ENCODE results near the gene SSTR3. TPM values are rescaled to one million over a fixed set of nuclear protein-coding genes. Genes with fewer than 3 reads are reported as not detected.
A peak's percentile ranks its signal among the peaks of the same experiment; 100 is the strongest.

Gene SSTR3
- total and polyA plus RNA-seq, 11 donors: 0.07 TPM; not detected in 10

DNA sequence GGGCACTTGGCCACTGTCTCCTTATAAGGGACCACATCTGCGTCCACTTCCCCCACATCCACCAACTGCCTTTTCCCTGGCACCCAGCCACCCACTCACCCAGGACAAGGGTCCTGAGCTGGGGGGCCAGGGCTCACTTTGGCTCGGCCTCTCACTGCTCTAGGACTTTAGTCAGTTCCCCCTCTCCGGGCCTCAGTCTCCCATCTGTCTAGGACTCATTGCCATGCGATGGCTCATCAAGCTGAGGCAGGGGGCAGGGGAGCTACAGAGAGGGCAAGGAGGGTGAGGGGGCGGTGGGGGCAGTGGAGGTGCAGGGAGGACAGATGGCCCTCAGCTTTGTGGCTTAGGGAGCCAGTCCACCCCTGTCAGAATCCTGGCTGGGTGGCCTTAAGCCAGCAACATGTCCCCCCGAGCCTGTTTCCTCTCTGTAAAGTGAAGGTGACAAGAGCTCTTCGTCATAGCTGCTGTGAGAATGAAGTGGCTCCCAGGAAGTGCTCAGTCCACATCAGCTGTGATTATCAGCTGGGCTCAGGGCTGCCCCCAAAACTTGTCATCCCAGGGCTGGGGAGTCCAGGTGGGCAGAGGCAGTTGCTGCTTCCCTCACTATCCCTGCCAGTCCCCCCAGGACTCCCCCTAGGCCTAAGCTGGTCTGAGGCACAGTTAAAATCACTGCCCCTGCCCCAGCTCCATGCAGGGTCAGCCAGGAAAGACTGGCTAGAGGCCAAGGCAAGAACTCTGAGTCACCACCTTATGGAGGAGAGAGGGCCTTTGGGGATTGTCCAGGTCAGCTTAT lies 16.9 kb upstream of the SSTR3 start:
- DNase-seq: no peak
- intact Hi-C loops (cut with DNase I): no loop called here
- peak in 2 of 4 donors; percentile 15 to 45 for ATAC-seq
- H3K4me3 ChIP-seq: peak overlapping the region in 1 of 12 donors; percentile 27
- 56 to 66% (median 63%) methylated on average over 6 to 7 of the region's 7 CpGs for WGBS, 4 donors
- peak overlapping the region in 2 of 12 donors; percentile 41 to 91 for H3K27ac ChIP-seq
- TF ChIP-seq, protein P1, sequence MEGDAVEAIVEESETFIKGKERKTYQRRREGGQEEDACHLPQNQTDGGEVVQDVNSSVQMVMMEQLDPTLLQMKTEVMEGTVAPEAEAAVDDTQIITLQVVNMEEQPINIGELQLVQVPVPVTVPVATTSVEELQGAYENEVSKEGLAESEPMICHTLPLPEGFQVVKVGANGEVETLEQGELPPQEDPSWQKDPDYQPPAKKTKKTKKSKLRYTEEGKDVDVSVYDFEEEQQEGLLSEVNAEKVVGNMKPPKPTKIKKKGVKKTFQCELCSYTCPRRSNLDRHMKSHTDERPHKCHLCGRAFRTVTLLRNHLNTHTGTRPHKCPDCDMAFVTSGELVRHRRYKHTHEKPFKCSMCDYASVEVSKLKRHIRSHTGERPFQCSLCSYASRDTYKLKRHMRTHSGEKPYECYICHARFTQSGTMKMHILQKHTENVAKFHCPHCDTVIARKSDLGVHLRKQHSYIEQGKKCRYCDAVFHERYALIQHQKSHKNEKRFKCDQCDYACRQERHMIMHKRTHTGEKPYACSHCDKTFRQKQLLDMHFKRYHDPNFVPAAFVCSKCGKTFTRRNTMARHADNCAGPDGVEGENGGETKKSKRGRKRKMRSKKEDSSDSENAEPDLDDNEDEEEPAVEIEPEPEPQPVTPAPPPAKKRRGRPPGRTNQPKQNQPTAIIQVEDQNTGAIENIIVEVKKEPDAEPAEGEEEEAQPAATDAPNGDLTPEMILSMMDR (IDR thresholded peaks at IDR 0.05): no peak
- no peak for TF ChIP-seq POLR2A (IDR thresholded peaks at IDR 0.05)
- H3K27me3 ChIP-seq: peaks cover 0 to 43% (median 4%) of the 10 kb centered on the region in 9 donors
- H3K4me1 ChIP-seq: peaks cover 0 to 76% (median 0%) of the 10 kb centered on the region in 12 donors
- no peaks in the 10 kb centered on the region for H3K9me3 ChIP-seq
- peaks cover 0 to 52% (median 0%) of the 10 kb centered on the region in 9 donors for H3K36me3 ChIP-seq

DNA sequence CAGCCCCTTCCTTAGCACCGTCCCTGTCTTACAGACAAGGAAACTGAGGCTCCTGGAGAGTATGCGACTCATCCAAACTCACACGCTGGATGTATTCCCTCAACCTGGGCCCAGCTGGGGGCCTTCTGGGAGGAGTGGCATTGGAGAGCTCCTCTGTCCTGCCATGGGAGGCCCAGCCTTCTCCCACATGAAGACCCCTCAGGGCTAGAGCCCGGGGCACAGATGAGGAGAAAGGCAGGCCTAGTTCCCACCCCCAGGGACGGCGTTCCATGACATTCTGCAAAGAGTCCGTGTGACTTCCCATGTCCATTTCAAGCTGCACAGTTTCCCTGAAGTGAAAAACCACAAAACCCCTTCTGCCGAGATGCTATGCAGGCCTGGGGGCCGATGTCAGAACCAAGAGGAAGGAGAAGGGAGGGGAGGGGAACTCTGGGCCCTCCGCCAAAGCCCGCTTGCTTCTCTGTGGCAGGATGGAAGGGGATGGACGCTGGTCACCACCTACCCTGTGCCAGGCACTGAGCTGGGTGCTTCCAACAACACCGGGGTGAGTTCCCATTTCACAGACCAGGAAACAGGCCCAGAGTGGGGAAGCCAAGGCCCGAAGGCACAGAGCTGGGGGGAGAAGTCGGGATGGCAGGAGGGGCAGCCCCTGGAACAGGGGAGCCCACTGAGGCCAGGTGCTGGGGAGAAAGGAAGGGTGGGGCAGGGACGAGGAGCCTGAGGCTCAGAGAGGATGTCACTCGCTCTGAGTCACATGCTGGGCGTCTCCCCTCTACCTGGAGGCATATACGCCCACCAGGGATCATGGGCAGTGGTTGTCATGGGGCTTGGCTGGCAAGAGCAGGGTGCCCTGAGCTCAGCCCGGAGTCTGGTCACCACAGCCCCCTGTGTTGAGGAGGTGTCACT lies 16.1 kb upstream of the SSTR3 start:
- Histone ChIP-seq H3K4me3 (peak overlapping the region in 1 of 12 donors; percentile 2), H3K36me3 (peaks cover 0 to 44% (median 0%) of the 10 kb centered on the region in 9 donors), H3K4me1 (peaks cover 0 to 78% (median 0%) of the 10 kb centered on the region in 12 donors), H3K27me3 (peaks cover 0 to 36% (median 4%) of the 10 kb centered on the region in 9 donors), H3K27ac (peak overlapping the region in 2 of 12 donors; percentile 13 to 91), H3K9me3 (no peaks in the 10 kb centered on the region)
- peak; percentile 42 to 77 (median 44) for DNase-seq
- no peak for TF ChIP-seq POLR2A (IDR thresholded peaks at IDR 0.05)
- TF ChIP-seq, protein P1 (IDR thresholded peaks at IDR 0.05): no peak
- WGBS, 4 donors: 51 to 68% (median 56%) methylated on average over 19 to 20 of the region's 20 CpGs
- intact Hi-C loops (cut with DNase I): no loop called here
- peak in 3 of 4 donors; percentile 11 to 47 (median 46) for ATAC-seq

- Histone ChIP-seq H3K27ac (no peak overlapping the region), H3K36me3 (peaks cover 0 to 28% (median 0%) of the 10 kb centered on the region in 9 donors), H3K4me3 (no peak overlapping the region), H3K4me1 (peaks cover 0 to 76% (median 0%) of the 10 kb centered on the region in 12 donors), H3K9me3 (peaks cover 0 to 3% (median 0%) of the 10 kb centered on the region in 12 donors), H3K27me3 (peaks cover 0 to 17% (median 0%) of the 10 kb centered on the region in 9 donors)
- WGBS, 4 donors: 80 to 91% (median 84%) methylated on average over 13 to 14 of the region's 14 CpGs
- DNase-seq (no peak), ATAC-seq (no peak)
- TF ChIP-seq POLR2A (IDR thresholded peaks at IDR 0.05): no peak
- intact Hi-C loops (cut with DNase I): no loop called here
Measured at GRCh38 chr22:37226514-37226913, 14.2 kb upstream of the SSTR3 start.

DNA sequence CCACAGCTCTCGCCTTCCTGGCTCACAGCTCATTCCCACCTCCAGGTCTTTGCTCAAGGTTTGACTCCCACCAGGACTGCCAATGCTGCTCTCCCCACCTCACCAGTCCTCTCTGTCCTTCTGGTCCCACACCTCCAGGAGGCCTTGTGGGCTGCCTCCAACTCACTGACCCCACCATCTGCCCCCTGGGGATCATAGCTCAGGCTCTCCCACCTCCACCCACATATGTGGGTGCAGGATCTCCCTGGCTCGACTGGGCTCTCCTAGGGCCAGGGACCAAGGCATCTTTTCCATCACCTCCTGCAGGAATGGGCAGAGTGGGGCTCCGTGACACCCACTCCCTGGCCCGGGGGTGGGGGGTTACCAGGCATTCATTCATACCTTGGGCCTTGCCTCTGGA lies 13.8 kb upstream of the SSTR3 start:
- no peak for TF ChIP-seq POLR2A (IDR thresholded peaks at IDR 0.05)
- TF ChIP-seq, protein P1 (IDR thresholded peaks at IDR 0.05): no peak
- DNase-seq (peak in 1 of 5 donors; percentile 31), ATAC-seq (no peak)
- intact Hi-C loops (cut with DNase I): no loop called here
- H3K9me3 ChIP-seq: peaks cover 0 to 3% (median 0%) of the 10 kb centered on the region in 12 donors
- H3K4me3 ChIP-seq: no peak overlapping the region
- peaks cover 0 to 14% (median 0%) of the 10 kb centered on the region in 9 donors for H3K27me3 ChIP-seq
- peaks cover 0 to 28% (median 0%) of the 10 kb centered on the region in 9 donors for H3K36me3 ChIP-seq
- H3K27ac ChIP-seq: no peak overlapping the region
- WGBS, 4 donors: 81 to 92% (median 87%) methylated on average over 4 of the region's 4 CpGs
- H3K4me1 ChIP-seq: peaks cover 0 to 75% (median 0%) of the 10 kb centered on the region in 12 donors
